ENCODE data around the gene ATP13A3. TPM values are rescaled to one million over a fixed set of nuclear protein-coding genes. Genes with fewer than 3 reads are reported as not detected.

Gene ATP13A3
- total RNA-seq, 1 donor from 2014 or later = 91.9 TPM

DNA sequence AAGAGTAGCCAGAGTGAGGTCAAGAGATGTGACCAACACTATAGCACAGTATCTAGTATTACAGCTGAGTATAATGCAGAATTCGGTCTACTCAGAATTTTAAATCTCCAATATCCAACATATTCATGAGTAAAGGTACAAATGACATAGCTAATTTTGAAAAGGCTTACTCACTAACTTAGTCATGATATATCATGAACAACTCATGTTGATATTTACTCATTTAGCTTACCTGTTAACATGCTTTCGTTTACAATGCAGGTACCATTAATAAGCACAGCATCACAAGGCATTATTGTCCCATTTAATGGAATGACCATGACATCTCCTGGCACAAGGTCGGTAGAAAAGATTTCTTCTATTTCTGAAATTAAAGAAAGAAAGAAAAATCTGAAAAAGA, 36.9 kb downstream of the ATP13A3 start:
- Mint-ChIP-seq H3K36me3 (ENCODE audit: low read depth) (peaks cover 71% of the 10 kb centered on the region), H3K9me3 (no peaks in the 10 kb centered on the region), H3K27ac (no peak overlapping the region), H3K27me3 (no peaks in the 10 kb centered on the region), H3K4me1 (peaks cover 6% of the 10 kb centered on the region), H3K4me3 (no peak overlapping the region)
- CTCF ChIA-PET = interaction anchor here (1.5 kb wide), 1 partner anchor 25 kb away, joined by 3 read pairs; no protein-coding TSS in a partner anchor
- intact Hi-C loops (cut with micrococcal nuclease) = no loop called here
- DNase-seq (no peak), ATAC-seq (ENCODE audit: low read depth) (no peak)
- TF ChIP-seq, protein P1, sequence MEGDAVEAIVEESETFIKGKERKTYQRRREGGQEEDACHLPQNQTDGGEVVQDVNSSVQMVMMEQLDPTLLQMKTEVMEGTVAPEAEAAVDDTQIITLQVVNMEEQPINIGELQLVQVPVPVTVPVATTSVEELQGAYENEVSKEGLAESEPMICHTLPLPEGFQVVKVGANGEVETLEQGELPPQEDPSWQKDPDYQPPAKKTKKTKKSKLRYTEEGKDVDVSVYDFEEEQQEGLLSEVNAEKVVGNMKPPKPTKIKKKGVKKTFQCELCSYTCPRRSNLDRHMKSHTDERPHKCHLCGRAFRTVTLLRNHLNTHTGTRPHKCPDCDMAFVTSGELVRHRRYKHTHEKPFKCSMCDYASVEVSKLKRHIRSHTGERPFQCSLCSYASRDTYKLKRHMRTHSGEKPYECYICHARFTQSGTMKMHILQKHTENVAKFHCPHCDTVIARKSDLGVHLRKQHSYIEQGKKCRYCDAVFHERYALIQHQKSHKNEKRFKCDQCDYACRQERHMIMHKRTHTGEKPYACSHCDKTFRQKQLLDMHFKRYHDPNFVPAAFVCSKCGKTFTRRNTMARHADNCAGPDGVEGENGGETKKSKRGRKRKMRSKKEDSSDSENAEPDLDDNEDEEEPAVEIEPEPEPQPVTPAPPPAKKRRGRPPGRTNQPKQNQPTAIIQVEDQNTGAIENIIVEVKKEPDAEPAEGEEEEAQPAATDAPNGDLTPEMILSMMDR (IDR thresholded peaks at IDR 0.05) = no peak
- POLR2A ChIA-PET = no interaction called here

DNA sequence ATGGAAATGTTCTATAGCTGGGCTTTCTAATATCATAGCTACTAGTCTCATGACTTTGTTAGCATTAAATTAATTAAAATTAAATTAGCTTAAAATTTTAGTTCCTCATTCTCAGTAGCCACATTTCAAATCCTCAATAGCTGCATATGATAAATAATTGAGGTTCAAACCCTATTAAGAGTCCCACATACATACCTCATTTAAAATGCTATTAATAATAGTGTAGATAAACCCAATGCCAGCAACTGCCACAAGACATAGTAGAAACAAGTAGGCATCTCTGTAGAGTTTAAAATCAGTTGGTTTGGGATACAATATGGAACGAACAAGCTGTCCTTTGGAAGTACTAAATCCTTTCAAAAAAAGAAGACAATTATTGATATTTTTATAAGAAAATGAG, 39.1 kb downstream of the ATP13A3 start:
- ATAC-seq (ENCODE audit: low read depth) = no peak
- POLR2A ChIA-PET = interaction anchor here (0.6 kb wide), 2 partner anchors 114 to 151 kb away, joined by 3 read pairs; no protein-coding TSS in a partner anchor
- intact Hi-C loops (cut with micrococcal nuclease) = no loop called here
- Mint-ChIP-seq H3K36me3 (ENCODE audit: low read depth) (peaks cover 74% of the 10 kb centered on the region), H3K27me3 (no peaks in the 10 kb centered on the region), H3K4me3 (no peak overlapping the region), H3K4me1 (peaks cover 6% of the 10 kb centered on the region), H3K27ac (no peak overlapping the region), H3K9me3 (no peaks in the 10 kb centered on the region)
- CTCF ChIA-PET = no interaction called here
- no peak for DNase-seq
- TF ChIP-seq, protein P1 (IDR thresholded peaks at IDR 0.05) = no peak

DNA sequence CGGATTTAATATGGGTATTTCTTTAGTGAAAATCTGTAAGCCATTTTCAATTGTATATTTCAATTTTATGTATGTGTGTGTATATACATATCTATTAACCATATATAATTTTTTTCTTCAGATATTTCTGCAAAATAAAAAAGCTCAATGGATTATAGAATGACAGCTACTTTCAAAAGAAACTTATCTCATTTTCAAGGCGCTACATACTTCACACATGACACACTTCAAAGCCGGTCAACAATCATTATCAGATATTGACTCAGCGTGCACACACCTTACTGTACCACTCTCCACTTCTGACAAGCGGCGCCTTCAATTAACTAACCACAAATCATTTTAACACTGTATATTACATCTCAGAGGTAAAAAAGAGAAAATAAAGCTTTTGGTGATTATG, 39.6 kb downstream of the ATP13A3 start:
- POLR2A ChIA-PET = no interaction called here
- Mint-ChIP-seq H3K9me3 (no peaks in the 10 kb centered on the region), H3K4me3 (no peak overlapping the region), H3K4me1 (peaks cover 6% of the 10 kb centered on the region), H3K36me3 (ENCODE audit: low read depth) (peaks cover 74% of the 10 kb centered on the region), H3K27ac (no peak overlapping the region), H3K27me3 (no peaks in the 10 kb centered on the region)
- intact Hi-C loops (cut with micrococcal nuclease) = no loop called here
- no peak for ATAC-seq (ENCODE audit: low read depth)
- no peak for DNase-seq
- CTCF ChIA-PET = no interaction called here
- TF ChIP-seq, protein P1 (IDR thresholded peaks at IDR 0.05) = no peak

DNA sequence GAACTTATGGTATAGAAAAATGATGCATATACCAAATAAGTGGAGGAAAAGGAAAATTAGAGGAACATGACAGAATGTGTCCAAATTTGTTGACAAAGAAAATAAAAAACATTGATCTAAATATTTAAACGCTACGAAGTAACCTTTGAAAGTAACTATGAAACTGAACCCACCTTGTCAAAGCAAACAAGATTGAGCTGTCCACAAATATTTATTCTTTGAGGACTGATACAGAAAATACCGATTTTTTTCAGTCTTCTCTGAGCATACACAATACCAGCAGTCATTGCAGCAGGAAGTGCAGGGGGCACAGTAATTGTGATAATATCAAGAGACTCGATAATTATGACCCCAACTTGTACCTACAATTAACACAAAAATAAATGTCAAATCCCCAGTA, 40.0 kb downstream of the ATP13A3 start:
- H3K4me3 Mint-ChIP-seq = no peak overlapping the region
- intact Hi-C loops (cut with micrococcal nuclease) = no loop called here
- TF ChIP-seq, protein P1 (IDR thresholded peaks at IDR 0.05) = no peak
- H3K4me1 Mint-ChIP-seq = peaks cover 6% of the 10 kb centered on the region
- H3K27me3 Mint-ChIP-seq = no peaks in the 10 kb centered on the region
- CTCF ChIA-PET = interaction anchor here (0.9 kb wide), 1 partner anchor 114 kb away, joined by 3 read pairs; no protein-coding TSS in a partner anchor
- H3K27ac Mint-ChIP-seq = no peak overlapping the region
- ATAC-seq (ENCODE audit: low read depth) (no peak), DNase-seq (no peak)
- no peaks in the 10 kb centered on the region for H3K9me3 Mint-ChIP-seq
- H3K36me3 Mint-ChIP-seq (ENCODE audit: low read depth) = peaks cover 75% of the 10 kb centered on the region
- POLR2A ChIA-PET = no interaction called here

DNA sequence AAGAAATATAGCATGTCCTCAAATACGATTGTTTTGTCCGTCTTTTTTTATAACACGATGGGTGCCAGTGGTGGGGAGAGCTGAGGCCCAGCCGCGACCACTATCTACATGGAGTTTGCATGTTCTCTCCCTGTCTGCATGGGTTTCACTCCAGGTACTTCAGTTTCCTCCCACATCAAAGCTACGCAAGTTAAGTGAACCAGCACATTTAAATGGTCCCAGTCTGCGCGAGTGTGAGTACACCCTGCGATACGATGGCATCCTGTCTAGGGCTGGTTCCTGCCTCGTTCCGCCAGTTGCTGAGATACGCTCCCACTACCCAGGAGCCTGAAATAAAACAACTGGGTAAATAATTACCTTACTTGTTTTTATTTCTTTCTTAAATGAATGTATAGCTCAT, 40.6 kb downstream of the ATP13A3 start:
- Mint-ChIP-seq H3K27ac (no peak overlapping the region), H3K27me3 (no peaks in the 10 kb centered on the region), H3K36me3 (ENCODE audit: low read depth) (peaks cover 74% of the 10 kb centered on the region), H3K4me1 (peaks cover 6% of the 10 kb centered on the region), H3K9me3 (no peaks in the 10 kb centered on the region), H3K4me3 (no peak overlapping the region)
- ChIA-PET POLR2A (no interaction called here), CTCF (interaction anchor here (0.9 kb wide), 1 partner anchor 114 kb away, joined by 3 read pairs; no protein-coding TSS in a partner anchor)
- TF ChIP-seq, protein P1 (IDR thresholded peaks at IDR 0.05) = no peak
- no peak for ATAC-seq (ENCODE audit: low read depth)
- DNase-seq = no peak
- intact Hi-C loops (cut with micrococcal nuclease) = no loop called here
